ENCODE measurements around the gene CNP.

Gene CNP

GRCh38 chr17:41944943-41945342 lies 21.7 kb upstream of the CNP start:
- no peak for TF ChIP-seq YY1 (IDR thresholded peaks at IDR 0.05; ENCODE audit: low read depth)
- no peak for TF ChIP-seq MAX (IDR thresholded peaks at IDR 0.05)
- TF ChIP-seq EP300 (IDR thresholded peaks at IDR 0.05; ENCODE audit: borderline replicate concordance) = no peak
- TF ChIP-seq CEBPB (IDR thresholded peaks at IDR 0.05) = no peak
- no peak for TF ChIP-seq TAF1 (IDR thresholded peaks at IDR 0.05; ENCODE audit: low read depth)
- no peak for TF ChIP-seq ZBTB7A (IDR thresholded peaks at IDR 0.05; ENCODE audit: low read depth)
- TF ChIP-seq FOXM1 (IDR thresholded peaks at IDR 0.05; ENCODE audit: borderline replicate concordance, low read depth) = no peak
- no peak for TF ChIP-seq CREB1 (IDR thresholded peaks at IDR 0.05; ENCODE audit: low read depth)
- no peak for TF ChIP-seq TEAD4 (IDR thresholded peaks at IDR 0.05)
- no peak for TF ChIP-seq NFIC (IDR thresholded peaks at IDR 0.05)
- no peak for TF ChIP-seq RAD21 (IDR thresholded peaks at IDR 0.05; ENCODE audit: low read depth)
- no peak for TF ChIP-seq EGR1 (IDR thresholded peaks at IDR 0.05)
- no peak for TF ChIP-seq REST (IDR thresholded peaks at IDR 0.05; ENCODE audit: low read depth)
- no peak for TF ChIP-seq TCF12 (IDR thresholded peaks at IDR 0.05; ENCODE audit: low read depth)
- no peak for TF ChIP-seq USF1 (IDR thresholded peaks at IDR 0.05)

GRCh38 chr17:41948762-41949460 lies 17.7 kb upstream of the CNP start:
- TF ChIP-seq RAD21 (IDR thresholded peaks at IDR 0.05; ENCODE audit: low read depth) = no peak
- TF ChIP-seq TAF1 (IDR thresholded peaks at IDR 0.05; ENCODE audit: low read depth) = no peak
- no peak for TF ChIP-seq REST (IDR thresholded peaks at IDR 0.05; ENCODE audit: low read depth)
- TF ChIP-seq NFIC (IDR thresholded peaks at IDR 0.05) = no peak
- TF ChIP-seq CEBPB (IDR thresholded peaks at IDR 0.05) = no peak
- no peak for TF ChIP-seq MAX (IDR thresholded peaks at IDR 0.05)
- TF ChIP-seq TEAD4 (IDR thresholded peaks at IDR 0.05) = no peak
- TF ChIP-seq EGR1 (IDR thresholded peaks at IDR 0.05) = no peak
- no peak for TF ChIP-seq ZBTB7A (IDR thresholded peaks at IDR 0.05; ENCODE audit: low read depth)

- TF ChIP-seq CREB1 (IDR thresholded peaks at IDR 0.05; ENCODE audit: low read depth) = no peak
- TF ChIP-seq TCF12 (IDR thresholded peaks at IDR 0.05; ENCODE audit: low read depth) = no peak
- no peak for TF ChIP-seq NFIC (IDR thresholded peaks at IDR 0.05)
- TF ChIP-seq CEBPB (IDR thresholded peaks at IDR 0.05) = no peak
- no peak for TF ChIP-seq TAF1 (IDR thresholded peaks at IDR 0.05; ENCODE audit: low read depth)
- no peak for TF ChIP-seq EGR1 (IDR thresholded peaks at IDR 0.05)
Observed at GRCh38 chr17:41956522-41956921, 10.1 kb upstream of the CNP start.

GRCh38 chr17:41957031-41957868 lies 9.3 kb upstream of the CNP start:
- TF ChIP-seq USF1 (IDR thresholded peaks at IDR 0.05) (no peak), TEAD4 (IDR thresholded peaks at IDR 0.05) (no peak), FOXM1 (IDR thresholded peaks at IDR 0.05; ENCODE audit: borderline replicate concordance, low read depth) (no peak), EGR1 (IDR thresholded peaks at IDR 0.05) (no peak), EP300 (IDR thresholded peaks at IDR 0.05; ENCODE audit: borderline replicate concordance) (no peak), CEBPB (IDR thresholded peaks at IDR 0.05) (no peak), RAD21 (IDR thresholded peaks at IDR 0.05; ENCODE audit: low read depth) (no peak), YY1 (IDR thresholded peaks at IDR 0.05; ENCODE audit: low read depth) (no peak), CREB1 (IDR thresholded peaks at IDR 0.05; ENCODE audit: low read depth) (no peak), ZBTB7A (IDR thresholded peaks at IDR 0.05; ENCODE audit: low read depth) (no peak), MAX (IDR thresholded peaks at IDR 0.05) (no peak), TCF12 (IDR thresholded peaks at IDR 0.05; ENCODE audit: low read depth) (no peak), NFIC (IDR thresholded peaks at IDR 0.05) (no peak), REST (IDR thresholded peaks at IDR 0.05; ENCODE audit: low read depth) (no peak), TAF1 (IDR thresholded peaks at IDR 0.05; ENCODE audit: low read depth) (no peak)
